TTC549 (cell line): ENCODE results near the gene KIFBP.

Source experiments
- FAIRE-seq: peaks from 2 replicates; lab custom pipeline; 2012; peaks lifted over from hg19 to GRCh38; lab: Jason Lieb, UNC

Gene KIFBP

DNA sequence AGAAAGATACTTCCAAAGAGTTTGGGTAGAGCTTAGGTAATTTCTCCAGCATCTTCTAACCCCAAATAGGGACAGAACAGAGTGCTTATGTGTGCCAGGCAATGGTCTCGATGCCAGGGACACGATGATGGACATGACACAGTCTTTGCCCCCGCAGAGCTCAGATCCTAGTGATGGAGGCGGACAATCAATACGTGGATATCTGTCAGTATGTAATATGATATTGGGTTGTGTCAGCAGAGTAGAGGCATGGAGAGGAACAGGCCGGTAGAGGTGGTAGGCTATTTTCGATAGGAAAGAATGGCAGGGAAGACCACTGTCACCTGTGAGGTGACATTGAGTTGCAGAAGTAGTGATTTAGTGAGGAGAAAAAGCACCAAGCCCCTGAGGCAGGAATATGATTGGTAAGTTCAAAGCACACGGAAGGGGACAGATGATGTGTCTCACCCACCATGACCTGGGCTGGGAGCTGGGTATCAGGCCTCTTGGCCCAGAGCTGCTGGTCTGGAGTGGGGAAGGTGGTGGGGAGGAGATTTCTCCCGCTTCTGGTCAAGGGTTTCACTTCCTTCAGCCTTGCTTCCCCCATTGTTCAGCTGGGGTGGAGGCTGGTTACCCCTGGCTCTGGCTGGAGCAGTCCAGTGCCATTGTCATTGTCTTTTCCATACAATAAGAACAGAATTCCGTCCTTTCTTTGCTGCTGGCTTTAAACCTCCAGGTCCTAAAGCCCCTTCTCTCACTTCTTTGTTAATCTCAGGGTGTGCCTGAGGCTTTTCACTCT lies 63.3 kb downstream of the KIFBP start:
- FAIRE-seq: no peak

DNA sequence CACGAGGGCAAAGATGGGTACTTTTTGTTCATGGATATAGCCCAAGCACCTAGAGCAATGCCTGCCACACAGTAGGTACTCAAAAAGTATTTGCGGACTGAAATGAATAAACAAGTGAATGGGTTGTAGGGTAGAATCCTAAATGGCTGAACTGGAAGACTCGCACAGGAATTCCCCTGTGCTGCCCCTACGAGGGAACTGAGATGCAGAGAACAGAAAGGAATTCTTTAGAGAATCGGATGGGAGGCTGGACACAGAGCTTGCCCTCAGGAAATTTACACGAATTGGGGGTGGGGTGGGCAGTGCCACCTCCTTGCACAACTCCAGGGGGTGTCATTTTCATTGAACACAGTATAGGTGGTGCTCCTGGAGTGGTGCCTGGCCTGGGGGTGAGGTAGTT lies 64.1 kb downstream of the KIFBP start:
- FAIRE-seq: no peak

DNA sequence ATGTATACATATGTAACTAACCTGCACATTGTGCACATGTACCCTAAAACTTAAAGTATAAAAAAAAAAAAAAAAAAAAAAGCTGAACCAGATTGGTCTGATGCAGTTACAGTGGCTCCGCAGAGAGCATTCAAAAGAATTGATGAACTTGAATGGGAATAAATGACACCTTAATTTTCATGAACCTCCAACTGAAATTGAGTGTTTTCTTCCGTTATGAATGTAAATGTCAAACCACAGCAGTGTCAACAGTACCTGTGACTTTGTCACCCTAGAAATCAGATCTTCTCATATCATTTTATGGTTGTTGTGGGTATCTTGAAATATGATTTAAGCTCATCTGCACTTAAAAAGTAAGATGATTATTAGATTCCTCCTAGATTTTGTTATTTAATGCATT lies 66.6 kb downstream of the KIFBP start:
- FAIRE-seq: no peak

DNA sequence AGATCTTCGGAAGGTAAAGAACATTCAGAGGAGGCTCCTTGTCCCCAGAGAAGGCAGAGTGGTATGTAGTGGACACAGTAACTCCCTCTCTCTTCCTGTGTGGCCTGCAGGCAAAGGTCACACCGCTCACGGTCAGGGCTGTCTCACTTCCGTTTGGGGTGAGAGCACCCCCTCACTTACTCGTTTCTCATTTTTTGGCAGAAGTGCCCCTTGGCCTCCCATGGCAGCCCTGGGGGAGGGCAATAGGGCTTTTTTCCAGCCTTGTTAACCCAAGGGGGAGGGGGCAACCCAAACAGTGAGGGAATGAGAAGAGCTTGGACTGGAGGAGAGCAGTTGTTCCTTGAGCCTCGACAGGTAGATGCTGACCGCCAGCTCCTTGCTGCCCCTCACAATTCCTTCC lies 67.5 kb downstream of the KIFBP start:
- FAIRE-seq: no peak

DNA sequence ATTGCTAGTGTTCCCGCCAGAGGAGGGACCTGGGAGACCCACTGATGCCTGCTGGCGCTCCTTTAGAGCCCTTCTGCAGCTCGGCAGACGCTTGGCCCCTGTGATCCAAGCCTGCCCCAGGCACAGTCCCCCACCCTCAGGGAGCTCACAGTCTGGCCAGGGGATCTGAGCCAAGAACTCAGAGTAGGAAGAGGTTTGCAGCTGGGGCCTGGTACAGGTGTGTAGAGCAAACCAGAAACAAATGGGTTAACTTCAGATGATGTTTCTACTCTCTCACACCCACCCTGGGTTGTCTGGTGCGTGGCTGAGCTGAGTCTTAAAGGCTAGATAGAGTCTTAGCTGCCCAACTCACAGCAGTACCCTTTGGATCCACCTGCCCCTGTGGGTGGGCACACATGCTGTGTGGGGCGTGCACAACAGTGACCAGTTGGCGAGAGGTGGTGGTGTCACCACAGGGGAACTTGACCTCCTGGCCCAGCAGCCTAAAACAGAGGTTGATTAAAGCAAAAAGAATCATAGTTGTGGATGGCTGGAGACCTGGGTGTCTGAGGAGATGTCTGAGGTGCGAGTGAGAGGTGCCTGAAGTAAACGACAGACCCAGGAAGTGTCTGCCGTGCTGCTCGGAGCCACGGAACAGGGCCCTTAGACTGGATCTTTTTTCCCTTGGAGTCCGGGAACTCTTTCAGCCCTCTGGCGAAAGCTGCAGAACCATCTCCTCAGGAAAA lies 68.1 kb downstream of the KIFBP start:
- no peak for FAIRE-seq

DNA sequence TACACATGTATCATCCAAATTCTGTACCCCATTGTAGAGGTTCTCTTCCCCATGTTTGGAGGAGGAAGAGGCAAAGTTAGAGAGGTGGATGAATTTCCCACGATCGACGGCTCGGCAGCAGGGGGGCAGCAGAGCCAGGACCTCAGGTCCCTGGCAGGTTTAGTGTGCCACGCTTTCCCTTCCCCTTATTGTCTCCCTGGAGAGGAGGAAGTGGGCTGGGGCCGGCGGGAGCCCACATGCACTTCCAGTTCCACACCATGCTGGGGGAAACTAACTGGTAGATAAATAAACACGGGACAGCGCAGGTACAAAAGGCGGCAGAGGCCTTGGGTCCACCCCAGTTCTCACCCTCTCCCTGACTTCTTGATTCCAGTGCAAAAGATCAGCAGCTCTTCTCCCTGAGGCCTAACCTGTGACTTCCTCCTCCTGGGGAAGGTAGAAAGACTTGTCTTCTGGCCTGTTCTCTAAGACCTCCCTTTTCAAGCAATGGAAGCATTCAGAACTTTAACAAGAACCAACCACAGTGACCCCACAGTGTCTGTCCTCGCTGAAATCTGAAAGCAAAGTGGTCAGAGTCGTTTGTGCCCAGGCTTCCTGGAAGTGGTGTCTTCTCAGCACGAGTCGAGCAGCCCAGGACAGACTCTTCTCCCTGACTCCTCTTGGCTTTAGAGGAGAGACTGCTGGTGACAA lies 68.8 kb downstream of the KIFBP start:
- no peak for FAIRE-seq

DNA sequence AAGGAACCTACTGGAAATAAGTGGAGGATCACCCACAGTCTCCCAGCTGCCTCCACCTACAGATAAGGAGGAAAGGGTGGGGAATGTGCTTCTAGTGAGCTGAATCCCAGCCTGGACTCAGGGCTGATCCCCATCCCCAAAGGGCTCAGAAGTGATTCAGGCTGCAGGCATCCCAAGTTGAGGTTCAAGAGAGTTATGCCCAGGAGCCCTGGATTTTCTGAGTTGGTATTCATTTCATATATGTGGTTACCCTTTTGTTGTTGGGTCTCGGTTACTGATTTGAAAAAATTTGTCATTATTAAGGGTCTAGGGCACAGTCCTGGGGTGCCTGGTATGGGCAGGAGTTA lies 69.3 kb downstream of the KIFBP start:
- FAIRE-seq: no peak

DNA sequence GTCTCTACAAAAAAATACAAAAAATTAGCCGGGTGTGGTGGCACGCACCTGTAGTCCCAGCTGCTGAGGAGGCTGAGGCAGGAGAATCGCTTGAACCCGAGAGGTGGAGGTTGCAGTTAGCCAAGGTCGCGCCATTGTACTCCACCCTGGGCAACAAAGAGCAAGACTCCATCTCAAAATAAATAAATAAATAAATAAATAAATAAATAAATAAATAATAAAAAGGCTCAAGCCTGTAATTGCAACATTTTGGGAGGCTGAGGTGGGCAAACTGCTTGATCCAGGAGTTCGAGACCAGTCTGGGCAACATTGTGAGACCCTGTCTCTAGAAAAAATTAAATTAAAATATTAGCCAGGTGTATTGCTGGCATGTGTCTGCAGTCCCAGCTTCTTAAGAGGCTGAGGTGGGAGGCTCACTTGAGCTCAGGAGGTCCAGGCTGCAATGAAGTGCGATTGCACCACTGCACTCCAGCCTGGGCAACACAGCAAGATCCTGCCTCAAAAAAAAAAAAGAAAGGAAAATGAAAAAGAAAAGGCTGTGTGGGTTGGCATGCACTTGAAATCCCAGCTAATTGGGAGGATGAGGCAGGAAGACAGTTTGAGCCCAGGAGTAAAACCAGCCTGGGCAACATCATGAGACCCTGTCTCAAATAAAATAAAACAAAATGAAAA lies 71.7 kb downstream of the KIFBP start:
- FAIRE-seq: no peak

DNA sequence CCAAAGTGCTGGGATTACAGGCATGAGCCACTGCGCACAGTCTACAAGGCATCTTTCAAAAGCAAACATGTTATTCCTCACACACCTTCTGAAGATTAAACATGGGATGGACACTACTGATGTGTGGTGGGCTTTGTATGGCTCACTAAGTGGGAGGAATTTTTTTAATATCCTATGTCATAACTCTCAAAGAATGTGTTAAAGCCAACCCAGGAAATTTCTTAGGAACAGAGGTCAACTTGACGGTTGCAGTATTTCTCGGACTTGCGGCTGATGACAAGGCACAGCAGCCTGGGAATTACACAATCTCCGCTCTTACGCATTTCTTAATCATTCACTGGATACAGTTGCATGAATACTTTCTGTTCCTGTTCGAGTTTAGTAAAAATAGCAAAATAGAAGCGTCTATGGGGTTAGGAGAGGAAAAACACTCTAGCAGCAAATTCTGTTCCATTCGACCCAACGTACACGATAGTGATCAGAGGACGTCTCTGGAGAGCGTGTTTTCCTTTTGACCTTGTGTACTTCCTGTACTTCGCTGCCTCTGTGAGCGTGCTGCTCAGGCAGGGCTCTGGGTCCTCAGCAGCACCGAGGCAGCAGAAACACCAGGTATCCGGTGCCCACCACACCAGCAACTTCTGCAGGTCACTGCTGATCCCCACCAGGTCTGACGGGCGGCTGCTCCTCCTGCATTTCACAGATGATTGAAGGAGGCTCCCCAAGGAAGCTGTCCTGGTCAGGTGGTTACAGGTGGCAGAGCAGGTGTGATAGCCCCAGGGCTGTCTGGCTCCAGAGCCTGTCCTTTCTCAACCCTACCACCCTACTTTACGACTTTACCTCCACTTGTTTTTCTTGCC lies 72.9 kb downstream of the KIFBP start:
- no peak for FAIRE-seq

DNA sequence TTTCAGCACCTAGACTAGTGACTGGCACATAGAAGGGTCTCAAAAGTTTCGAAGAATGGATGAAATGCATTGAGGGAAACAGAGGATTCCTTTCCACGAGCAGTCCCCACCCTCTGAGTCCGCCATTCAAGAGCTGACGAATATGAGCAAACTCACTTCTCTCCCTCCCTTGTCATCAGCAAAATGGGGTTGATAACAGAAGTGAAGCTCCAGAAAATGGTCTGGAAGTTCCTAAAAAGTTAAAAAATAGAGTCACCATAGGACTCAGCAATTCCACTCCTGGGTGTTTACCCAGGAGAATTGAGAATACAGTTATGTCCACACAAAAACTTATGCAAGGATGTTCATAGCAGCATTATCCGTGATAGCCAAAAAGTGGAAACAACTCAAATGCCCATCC lies 74.3 kb downstream of the KIFBP start:
- no peak for FAIRE-seq

DNA sequence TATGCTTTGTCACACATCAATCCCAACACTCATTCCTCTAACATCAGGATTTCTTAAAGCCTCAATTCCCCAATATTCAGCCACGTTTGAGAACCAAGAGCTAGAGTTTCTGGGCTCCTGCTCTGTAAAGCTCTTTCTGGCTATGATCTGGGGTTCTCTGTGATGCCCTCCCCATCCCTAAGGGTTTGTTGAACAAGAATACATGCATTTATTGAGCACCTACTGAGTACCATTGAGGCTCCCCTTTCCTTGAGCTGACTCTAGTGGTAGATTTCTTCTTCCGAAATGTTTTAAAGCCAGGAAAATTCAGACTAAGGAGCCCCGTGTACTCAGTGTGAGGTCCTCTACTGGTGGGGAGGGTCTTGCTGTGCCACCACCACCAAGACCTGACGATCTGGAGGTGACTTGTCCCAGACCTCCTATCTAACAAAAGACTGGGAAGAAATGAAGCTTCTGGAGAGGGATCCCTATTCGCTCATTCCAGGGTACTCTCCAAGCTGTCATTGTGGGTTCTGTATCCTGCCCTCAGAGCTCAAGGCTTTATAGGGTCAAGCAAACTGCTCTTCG lies 76.2 kb downstream of the KIFBP start:
- no peak for FAIRE-seq

DNA sequence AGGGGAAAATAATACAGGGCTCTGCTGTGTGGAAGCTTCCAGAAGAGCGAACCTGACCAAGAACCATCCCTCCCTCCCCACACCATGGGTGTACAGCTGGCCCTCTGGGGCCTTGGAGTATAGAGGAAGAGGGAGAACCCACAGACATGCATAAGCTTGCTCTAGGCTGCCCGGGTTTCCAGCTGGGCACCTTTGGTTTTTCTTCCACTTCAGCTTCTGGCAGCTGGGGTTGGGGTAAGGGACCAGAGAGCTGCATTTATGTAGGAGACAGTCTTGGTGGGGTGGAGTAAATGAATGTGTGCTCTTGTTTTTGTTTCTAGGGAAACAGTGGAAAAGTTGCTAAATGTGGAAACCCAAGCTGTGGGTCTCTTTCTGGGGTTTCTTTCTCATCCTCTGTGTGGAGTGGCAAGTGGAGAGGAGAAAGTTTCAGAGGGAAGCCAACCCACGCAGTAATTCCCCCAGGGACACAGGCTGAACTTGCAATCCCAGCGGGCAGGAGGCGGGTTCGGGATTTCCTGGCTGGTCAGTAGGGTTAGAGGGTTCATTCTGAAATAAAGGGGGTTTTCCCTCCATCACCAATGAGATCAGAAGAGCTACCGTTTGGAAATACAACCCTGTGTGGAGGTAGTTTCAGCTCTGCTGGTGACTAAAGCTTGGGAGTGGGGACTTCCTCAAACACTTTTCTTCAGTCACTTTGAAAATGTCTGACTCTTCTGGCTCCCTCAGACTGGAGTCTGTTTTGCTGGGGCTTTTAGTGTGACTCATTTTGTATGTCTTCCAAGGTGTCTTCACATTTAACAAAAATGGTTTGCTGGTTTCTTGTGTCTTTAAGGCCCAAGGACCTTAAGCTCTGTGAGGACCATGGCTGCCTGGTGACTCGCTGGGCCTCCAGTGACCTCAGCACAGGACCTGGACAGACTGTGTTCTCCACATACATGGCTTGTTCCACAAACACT lies 77.1 kb downstream of the KIFBP start:
- no peak for FAIRE-seq
